GM19463 (cell line): ENCODE results near the gene ABCA12.

Experiments used
- ATAC-seq: cut with Tn5 transposase; IDR thresholded peaks from one replicate; pipeline ENCODE4 v1.9.1; 2021; ENCODE audit warnings: mild to moderate bottlenecking, moderate library complexity; ENCODE audit not compliant: unreplicated experiment

ABCA12 gene

GRCh38 chr2:214966420-214966819 lies 172.0 kb downstream of the ABCA12 start:
- ATAC-seq, result no peak

- no peak for ATAC-seq
Measured at GRCh38 chr2:214960677-214961076, 177.7 kb downstream of the ABCA12 start.

GRCh38 chr2:214946949-214947348 lies 191.5 kb downstream of the ABCA12 start:
- no peak for ATAC-seq

GRCh38 chr2:214934006-214934405 lies 204.4 kb downstream of the ABCA12 start:
- ATAC-seq, result no peak

- ATAC-seq, result no peak
Measured at GRCh38 chr2:214904634-214905033, 233.8 kb downstream of the ABCA12 start.

GRCh38 chr2:214904176-214904575 lies 234.2 kb downstream of the ABCA12 start:
- no peak for ATAC-seq

GRCh38 chr2:214902286-214902685 lies 236.1 kb downstream of the ABCA12 start:
- no peak for ATAC-seq

GRCh38 chr2:214899751-214900150 lies 238.7 kb downstream of the ABCA12 start:
- no peak for ATAC-seq

GRCh38 chr2:214896274-214896673 lies 242.2 kb downstream of the ABCA12 start:
- no peak for ATAC-seq

- ATAC-seq, result no peak
Measured at GRCh38 chr2:214895469-214895868, 243.0 kb downstream of the ABCA12 start.

- ATAC-seq, result no peak
Measured at GRCh38 chr2:214889301-214889700, 249.1 kb downstream of the ABCA12 start.

GRCh38 chr2:214881647-214882202 lies 256.7 kb downstream of the ABCA12 start:
- ATAC-seq, result no peak
